Heart left ventricle (tissue), 16 donors: ENCODE measurements around the gene RIMOC1. TPM values are rescaled to one million over a fixed set of nuclear protein-coding genes. Genes with fewer than 3 reads are reported as not detected.

ENCODE experiments used
- ATAC-seq, 4 donors: fragments of 200-7000 bp; cut with Tn5 transposase; one replicate each; pipeline ENCODE4 v1.9.1; 2020 to 2022; ENCODE audit warnings: moderate library complexity in 4 of 4, mild to moderate bottlenecking in 3 of 4, moderate number of reproducible peaks in 1 of 4
- DNase-seq, 5 donors: peaks; one replicate each; pipeline ENCODE4 v3.0.0-alpha.2; 2020
- H3K27ac ChIP-seq, 12 donors: fragments of 200-600 bp; sonication (generic) in 4 of 12; one replicate each; pipeline versions ENCODE4 v1.5.0 to v1.8.0; 2016 to 2022; ENCODE audit warnings: mild to moderate bottlenecking in 2 of 12
- H3K27me3 ChIP-seq, 9 donors: fragments of 200-600 bp; sonication (generic) in 2 of 9; one replicate each; pipeline versions ENCODE4 v1.5.1 to v1.8.0; 2016 to 2022; ENCODE audit warnings: mild to moderate bottlenecking in 3 of 9
- H3K36me3 ChIP-seq, 9 donors: fragments of 200-600 bp; sonication (generic) in 2 of 9; one replicate each; pipeline versions ENCODE4 v1.5.0 to v1.8.0; 2018 to 2022; ENCODE audit warnings: mild to moderate bottlenecking in 2 of 9
- H3K4me1 ChIP-seq, 12 donors: fragments of 200-600 bp; sonication (generic) in 4 of 12; one replicate each; pipeline versions ENCODE4 v1.5.0 to v1.8.0; 2016 to 2022; ENCODE audit warnings: mild to moderate bottlenecking in 3 of 12
- H3K4me3 ChIP-seq, 12 donors: fragments of 200-600 bp; sonication (generic) in 4 of 12; one replicate each; pipeline versions ENCODE4 v1.5.0 to v1.8.0; 2017 to 2022; ENCODE audit warnings: mild to moderate bottlenecking in 9 of 12, moderate library complexity in 4 of 12
- H3K9me3 ChIP-seq, 12 donors: fragments of 200-600 bp; sonication (generic) in 4 of 12; one replicate each; pipeline versions ENCODE4 v1.5.0 to v1.8.0; 2016 to 2022; ENCODE audit warnings: mild to moderate bottlenecking in 1 of 12
- CTCF ChIP-seq, 12 donors: fragments of 200-600 bp; sonication (generic) in 4 of 12; IDR thresholded peaks; one replicate each; pipeline versions ENCODE4 v1.5.0 to v1.8.0; 2018 to 2022; ENCODE audit warnings: antibody characterized with exemption in 12 of 12, mild to moderate bottlenecking in 5 of 12
- POLR2A ChIP-seq, 2 donors: fragments of 450-650 bp; IDR thresholded peaks; one replicate each; pipeline ENCODE4 v1.6.1; 2017; ENCODE audit warnings: antibody characterized with exemption in 2 of 2, mild to moderate bottlenecking in 2 of 2, moderate library complexity in 2 of 2
- WGBS, 4 donors: extraction: QIAGEN DNeasy Blood & Tissue Kit in 2 of 4; methylation state at CpG; one replicate each; pipeline versions ENCODE4 v1.1.5 to v1.1.7; 2013 to 2018; 5-methylcytosine and 5-hydroxymethylcytosine counted together
- intact Hi-C, 10 donors: fragments of 100-400 bp; cut with DNase I; formaldehyde crosslinking; loops; one replicate each; pipeline versions ENCODE4 v1.11.1 to v1.14.2; 2022
- polyA plus RNA-seq, 2 donors: library from polyadenylated mRNA; stranded (reverse); fragments of 200-250 nt; gene quantifications; one replicate each; pipeline ENCODE4 v1.2.3, GENCODE V29; 2013
- total RNA-seq, 9 donors: library from RNA; depleted of rRNA in 2 of 9; stranded (reverse); fragments of >200 nt in 2 of 9; fragmentation: NEBNext Ultra II Directional in 3 of 9; extraction: Animal tissue kit (Norgen Biotek cat#: 25700) in 3 of 9; gene quantifications; one replicate each; pipeline versions ENCODE4 v1.1.0 to v1.2.4, GENCODE V29; 2016 to 2023
- donor health status: ischemic (EF 13 %, LVEDD 7.1; RV severe dilation, severe dysfunction).
- donor health status: healthy with polysubstance abuse.
- donor health status: DM: no; HTN: yes; CAD: no.
- donor health status: DM: no; HTN: no; CAD: no.
- donor health status: ischemic (EF 25% LVEDD 6.9; RV normal size, moderate dysfunction).
- donor health status: ischemic (EF 25% LVEDD 5.7; RV mildly dilated, moderate dysfunction).
- donor health status: healthy.
- donor health status: DM: yes; HTN: yes; CAD: no.
- donor health status: ischemic (EF 35%, LVEDD 5.7; RV mildly dilated, moderate dysfunction).
- donor health status: nonischemic (EF 11% LVEDD 7.7; RV severe dilation, severe dysfunction).
- donor health status: DM: yes; HTN: yes; CAD: no.
- donor health status: PGD.
- donor health status: ischemic (EF 29% LVEDD 5.4; RV normal size, mild dysfunction).
- donor health status: nonischemic (EF 23%, LVEDD 6.1; RV moderate dilation, normal function).

Gene RIMOC1
- total and polyA plus RNA-seq, 11 donors, result 4.4 to 24.0 (median 15.6) TPM

DNA sequence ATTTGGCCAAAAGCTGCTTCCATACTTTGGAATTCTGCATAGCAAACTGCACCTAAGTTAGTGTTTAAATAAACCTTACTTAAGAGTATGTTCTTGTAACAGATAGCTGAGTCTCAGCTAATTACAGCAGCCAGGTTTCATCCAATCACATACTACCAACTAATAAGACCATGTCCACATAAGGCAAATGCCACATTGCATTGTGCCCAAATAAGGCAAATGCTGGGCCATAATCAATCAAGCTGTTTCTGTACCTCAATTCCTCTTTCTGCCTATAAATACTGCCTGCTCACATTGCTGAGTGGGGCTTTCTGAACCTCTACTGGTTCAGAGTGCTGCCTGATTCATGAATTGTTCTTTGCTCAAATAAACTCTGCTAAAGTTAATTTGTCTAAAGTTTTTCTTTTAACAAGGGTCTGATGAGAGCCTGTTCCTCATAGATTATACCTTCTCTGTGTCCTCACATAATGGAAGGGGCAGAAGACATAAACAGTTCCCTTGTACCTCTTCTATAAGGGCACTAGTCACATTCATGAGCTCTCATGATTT, 29.6 kb upstream of the RIMOC1 start:
- no peak overlapping the region for H3K27ac ChIP-seq
- no peaks in the 10 kb centered on the region for H3K27me3 ChIP-seq
- TF ChIP-seq POLR2A (IDR thresholded peaks at IDR 0.05) (no peak), CTCF (IDR thresholded peaks at IDR 0.05) (no peak)
- DNase-seq, result no peak
- ATAC-seq, result no peak
- intact Hi-C loops, result loop anchor here in 2 of 10 donors (5.0 kb wide), 1 partner anchor 33 kb away; no protein-coding TSS in a partner anchor
- no peaks in the 10 kb centered on the region for H3K9me3 ChIP-seq
- H3K4me1 ChIP-seq, result peaks cover 0 to 17% (median 11%) of the 10 kb centered on the region in 12 donors
- no peak overlapping the region for H3K4me3 ChIP-seq
- H3K36me3 ChIP-seq, result no peaks in the 10 kb centered on the region

DNA sequence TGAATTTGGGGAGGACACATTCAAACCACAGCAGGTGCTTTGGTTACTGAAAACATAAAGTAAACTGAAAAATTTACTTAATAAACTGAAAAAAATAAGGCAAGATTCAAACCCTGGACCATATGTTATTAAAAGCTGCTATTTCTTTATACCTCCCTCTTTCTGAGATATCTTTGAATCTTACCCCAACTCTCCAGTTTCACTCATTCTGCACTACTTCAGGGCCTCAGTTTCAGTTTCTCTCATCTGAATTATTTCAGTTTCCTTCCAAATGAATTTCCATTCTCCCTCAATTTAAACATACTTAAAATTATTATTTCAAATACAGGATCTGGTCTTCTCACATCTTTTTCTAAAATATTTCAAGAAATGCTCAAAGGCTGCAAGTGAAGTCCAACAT, 29.0 kb upstream of the RIMOC1 start:
- no peak overlapping the region for H3K27ac ChIP-seq
- TF ChIP-seq POLR2A (IDR thresholded peaks at IDR 0.05) (no peak), CTCF (IDR thresholded peaks at IDR 0.05) (no peak)
- intact Hi-C loops, result no loop called here

GRCh38 chr5:41876678-41877077, 27.5 kb upstream of the RIMOC1 start:
- intact Hi-C loops, result no loop called here
- no peak for TF ChIP-seq CTCF (IDR thresholded peaks at IDR 0.05)
- H3K4me3 ChIP-seq, result no peak overlapping the region
- no peaks in the 10 kb centered on the region for H3K9me3 ChIP-seq
- 72 to 87% (median 80%) methylated on average over 2 of the region's 2 CpGs for WGBS, 4 donors
- DNase-seq (no peak), ATAC-seq (no peak)
- no peak overlapping the region for H3K27ac ChIP-seq
- no peaks in the 10 kb centered on the region for H3K27me3 ChIP-seq
- H3K36me3 ChIP-seq, result no peaks in the 10 kb centered on the region
- H3K4me1 ChIP-seq, result peaks cover 0 to 7% (median under 1%) of the 10 kb centered on the region in 12 donors

More for the DNA sequence above, 29.0 kb upstream of the RIMOC1 start:
- Histone ChIP-seq H3K4me3 (no peak overlapping the region), H3K36me3 (no peaks in the 10 kb centered on the region), H3K4me1 (peaks cover 0 to 17% (median 11%) of the 10 kb centered on the region in 12 donors), H3K9me3 (no peaks in the 10 kb centered on the region), H3K27me3 (no peaks in the 10 kb centered on the region)
- DNase-seq (no peak), ATAC-seq (no peak)

- no peak overlapping the region for H3K27ac ChIP-seq
- intact Hi-C loops, result no loop called here
- no peaks in the 10 kb centered on the region for H3K36me3 ChIP-seq
- WGBS, 4 donors, result 90 to 100% (median 94%) methylated on average over 1 of the region's 1 CpG
- DNase-seq, result no peak
- no peak overlapping the region for H3K4me3 ChIP-seq
- H3K9me3 ChIP-seq, result no peaks in the 10 kb centered on the region
- ATAC-seq, result no peak
- H3K27me3 ChIP-seq, result no peaks in the 10 kb centered on the region
- no peaks in the 10 kb centered on the region for H3K4me1 ChIP-seq
- no peak for TF ChIP-seq CTCF (IDR thresholded peaks at IDR 0.05)
- TF ChIP-seq POLR2A (IDR thresholded peaks at IDR 0.05), result no peak
Measured at GRCh38 chr5:41877408-41877807, 26.7 kb upstream of the RIMOC1 start.
